HG02798 (cell line): Measurements from ENCODE around the gene SSX2IP.
"Not testable (repeated sequence)": the region's sequence is repeated elsewhere in the genome, so short reads cannot be mapped to it uniquely, and the experiment has no call there.

ENCODE experiments used
- ATAC-seq: cut with Tn5 transposase; IDR thresholded peaks from one replicate; pipeline ENCODE4 v1.9.1; 2021; ENCODE audit warnings: mild to moderate bottlenecking; ENCODE audit not compliant: unreplicated experiment, poor library complexity

SSX2IP gene

DNA sequence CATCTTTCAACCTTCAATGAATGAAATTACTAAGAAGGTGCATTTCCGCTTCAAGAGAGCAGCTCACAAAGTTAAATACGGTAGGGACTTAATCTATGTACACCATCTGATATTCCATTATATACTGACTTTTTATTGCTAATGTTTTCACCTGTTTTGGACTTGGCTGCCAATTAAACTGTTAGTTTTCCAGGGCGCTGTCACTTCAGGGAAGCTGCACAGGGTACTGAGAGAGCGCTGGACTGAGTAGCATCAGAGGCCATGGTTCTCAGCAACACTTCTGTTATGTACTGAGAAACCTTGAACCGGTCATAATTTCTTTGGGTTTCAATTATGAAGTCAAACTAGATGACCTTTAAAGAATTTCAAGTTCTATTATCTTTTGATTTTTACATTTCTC is 8.2 kb downstream of the SSX2IP start:
- no peak for ATAC-seq

DNA sequence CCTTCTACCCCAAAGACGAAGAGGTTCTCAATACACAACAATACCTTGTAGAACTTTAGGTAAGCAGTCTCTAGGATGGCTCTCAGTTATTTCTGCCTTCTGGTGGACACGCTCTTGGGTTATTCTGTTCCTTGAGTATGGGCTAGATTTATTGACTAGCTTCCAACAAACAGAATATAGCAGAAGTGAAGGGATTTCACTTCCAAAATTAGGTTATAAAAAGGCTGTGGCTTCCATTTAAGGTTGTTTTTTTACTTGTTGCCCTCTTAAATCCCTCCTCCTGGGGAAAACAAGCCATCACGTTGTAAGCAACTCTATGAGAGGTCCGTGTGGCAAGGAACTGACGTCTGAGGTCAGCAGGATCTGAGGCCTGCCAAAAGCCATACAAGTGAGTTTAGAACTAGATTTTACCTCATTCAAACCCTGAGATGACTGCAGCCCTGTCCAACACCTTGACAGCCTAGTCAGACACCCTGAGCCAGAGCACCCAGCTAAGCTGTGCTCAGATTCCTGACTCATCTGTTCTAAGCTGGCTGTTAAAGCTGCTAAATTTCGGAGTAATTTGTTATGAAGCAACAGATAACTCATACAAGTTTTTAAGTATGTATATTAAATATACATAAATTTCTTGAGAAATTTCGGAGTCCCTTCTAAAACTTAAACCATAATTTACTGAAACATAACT is 12.7 kb downstream of the SSX2IP start:
- no peak for ATAC-seq

DNA sequence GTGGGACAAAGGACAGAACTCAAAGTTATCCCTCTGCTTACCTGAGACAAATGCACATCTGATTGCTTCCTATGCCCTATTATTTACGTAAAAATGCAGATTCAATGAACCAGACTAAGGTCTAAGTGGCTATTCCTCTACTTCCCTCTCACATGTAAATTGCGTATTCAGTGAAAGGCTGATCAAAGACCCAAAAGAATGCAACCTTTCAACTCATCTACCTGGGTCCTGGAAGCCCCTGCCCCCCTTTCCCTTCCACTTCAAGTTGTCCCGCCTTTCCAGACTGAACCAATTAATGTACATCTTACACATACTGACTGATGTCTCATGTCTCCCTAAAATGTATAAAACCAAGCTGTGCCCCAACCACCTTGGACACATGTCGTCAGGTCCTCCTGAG is 14.6 kb downstream of the SSX2IP start:
- ATAC-seq: no peak

DNA sequence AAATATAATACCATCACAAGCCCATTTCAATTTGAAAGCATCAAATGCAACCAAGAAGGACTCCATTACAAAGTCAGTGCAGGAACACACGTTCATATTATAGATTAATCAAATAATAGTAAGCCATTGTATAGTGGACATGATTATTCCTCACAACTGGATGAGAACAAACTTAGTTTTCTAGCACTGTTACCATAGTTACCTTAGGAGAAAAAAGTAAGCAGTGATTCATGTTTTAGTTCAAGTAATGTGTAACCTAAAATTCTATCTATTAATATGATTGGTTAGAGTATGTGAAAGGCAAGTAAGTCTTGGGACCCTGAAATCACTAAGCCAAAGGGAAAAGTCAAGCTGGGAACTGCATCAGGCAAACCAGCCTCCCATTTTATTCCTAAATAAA is 15.2 kb downstream of the SSX2IP start:
- no peak for ATAC-seq

- ATAC-seq: no peak
Measured at GRCh38 chr1:84674705-84675104, 15.6 kb downstream of the SSX2IP start.

GRCh38 chr1:84674021-84674420 is 16.2 kb downstream of the SSX2IP start:
- ATAC-seq: no peak

DNA sequence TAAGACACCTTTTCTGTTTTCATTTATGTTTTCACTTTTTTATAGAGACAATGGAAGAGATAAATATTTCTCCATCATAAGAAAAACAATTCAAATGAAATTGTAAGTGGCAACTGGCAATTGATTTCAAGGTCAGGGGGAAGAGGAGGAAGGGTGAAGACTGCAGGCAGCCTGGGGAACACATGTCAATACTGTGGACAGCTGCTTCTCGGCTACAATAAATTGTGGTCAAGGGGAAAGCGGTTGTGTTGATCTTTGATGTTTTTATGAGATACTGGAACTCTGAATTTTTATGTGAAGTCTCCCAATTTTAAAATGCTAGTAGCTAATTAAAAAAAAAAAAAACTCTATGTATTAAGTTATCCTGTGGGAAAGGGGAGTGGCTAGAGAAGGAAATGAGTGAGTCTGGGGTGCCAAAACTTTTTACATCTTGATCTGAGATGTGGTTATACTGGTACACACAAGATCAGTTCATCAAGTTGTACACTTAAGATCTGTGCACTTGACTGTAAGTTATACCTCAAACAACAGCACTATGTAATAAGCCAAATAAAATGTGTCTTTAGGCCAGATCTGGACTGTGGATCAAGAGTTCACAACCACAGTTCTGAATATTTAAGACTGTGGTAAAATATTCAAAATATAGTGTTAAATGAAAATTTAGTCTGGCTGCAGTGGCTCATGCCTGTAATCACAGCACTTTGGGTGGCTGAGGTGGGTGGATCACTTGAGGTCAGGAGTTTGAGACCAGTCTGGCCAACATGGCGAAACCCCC is 18.0 kb downstream of the SSX2IP start:
- ATAC-seq: no peak

GRCh38 chr1:84669831-84670230 is 20.4 kb downstream of the SSX2IP start:
- ATAC-seq: no peak

DNA sequence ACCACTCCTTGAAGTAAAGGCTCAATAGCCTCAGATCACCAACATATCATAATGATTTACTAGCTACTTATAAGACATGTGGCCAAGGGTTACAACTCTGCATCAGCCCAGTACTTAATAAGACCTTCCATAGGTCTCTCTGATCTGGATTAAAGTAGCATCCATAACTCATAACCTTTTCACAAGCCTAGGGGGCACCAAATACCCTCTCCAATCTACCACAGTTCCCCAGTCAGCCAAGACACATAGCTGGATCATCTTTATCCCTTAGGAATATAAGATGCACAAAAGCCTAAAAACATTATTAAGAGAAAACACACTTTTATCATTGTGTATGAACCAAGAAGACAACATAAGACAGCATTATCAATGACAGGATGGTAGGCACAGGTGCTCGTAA is 22.1 kb downstream of the SSX2IP start:
- no peak for ATAC-seq

DNA sequence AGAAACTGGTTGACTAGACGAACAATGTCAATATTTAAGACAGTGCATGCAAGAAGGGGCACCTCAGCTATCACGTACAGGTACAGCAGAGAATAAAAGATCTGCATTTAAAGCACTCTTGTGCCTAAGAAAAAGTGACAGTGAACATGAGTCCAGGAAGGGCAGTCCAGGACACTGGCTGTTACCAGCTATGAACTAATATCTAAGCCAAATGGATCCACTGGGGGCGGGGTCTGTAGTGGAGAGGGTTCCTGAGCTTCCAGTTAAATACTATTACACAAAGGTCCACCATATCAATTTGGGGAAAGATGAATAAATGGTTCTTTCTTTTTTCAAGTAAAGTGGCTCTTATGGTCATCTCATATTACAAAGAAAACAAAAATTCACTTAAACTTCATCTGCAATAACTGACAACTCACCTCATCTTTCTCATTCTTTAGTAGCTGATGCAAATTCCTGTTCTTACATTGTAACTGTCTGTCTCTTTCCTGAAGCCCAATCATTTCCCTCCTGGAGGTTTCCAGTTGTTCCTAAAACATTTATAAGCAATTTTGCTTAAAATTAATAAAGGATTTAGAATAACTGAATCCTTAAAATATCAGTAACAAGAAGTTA is 24.5 kb downstream of the SSX2IP start:
- no peak for ATAC-seq

- ATAC-seq: no peak
Measured at GRCh38 chr1:84653130-84653677, 37.1 kb downstream of the SSX2IP start.

DNA sequence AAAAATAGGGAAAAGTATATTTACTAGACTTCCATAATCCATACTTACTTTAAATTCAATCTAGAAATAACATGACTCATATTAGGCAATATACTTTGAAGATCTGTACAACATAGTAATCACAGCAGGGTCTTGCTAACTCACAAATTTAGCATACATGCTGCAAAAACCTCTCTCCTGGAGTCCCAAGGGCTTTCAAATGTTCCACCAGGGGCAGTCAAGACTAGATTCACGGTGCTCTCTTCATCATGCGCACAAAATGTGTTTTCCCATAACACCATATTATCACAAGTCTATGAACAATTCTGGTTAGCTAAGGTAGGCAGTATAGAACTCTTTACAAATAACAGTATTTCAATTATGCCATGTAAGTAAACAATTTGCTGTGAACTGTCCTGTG is 45.8 kb downstream of the SSX2IP start:
- no peak for ATAC-seq

DNA sequence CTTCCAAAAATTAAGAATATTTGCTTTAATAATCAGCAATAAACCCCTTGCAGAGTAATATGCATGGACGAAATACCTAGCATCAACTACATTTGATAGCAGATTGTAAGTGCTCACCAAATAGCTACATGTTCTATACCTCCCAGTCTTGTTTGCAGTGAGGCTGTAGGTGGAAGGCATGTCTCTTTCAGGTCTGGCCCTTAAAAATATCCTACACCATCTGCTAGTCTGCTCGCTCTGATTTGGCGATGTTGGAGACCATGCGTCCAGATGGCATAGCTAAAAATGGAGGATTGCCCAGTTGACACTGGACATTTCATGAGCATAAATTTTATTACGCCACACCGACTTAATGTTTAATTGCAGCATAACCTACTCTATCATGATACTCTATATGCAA is 47.1 kb downstream of the SSX2IP start:
- no peak for ATAC-seq

GRCh38 chr1:84642774-84643173 is 47.5 kb downstream of the SSX2IP start:
- ATAC-seq: no peak

DNA sequence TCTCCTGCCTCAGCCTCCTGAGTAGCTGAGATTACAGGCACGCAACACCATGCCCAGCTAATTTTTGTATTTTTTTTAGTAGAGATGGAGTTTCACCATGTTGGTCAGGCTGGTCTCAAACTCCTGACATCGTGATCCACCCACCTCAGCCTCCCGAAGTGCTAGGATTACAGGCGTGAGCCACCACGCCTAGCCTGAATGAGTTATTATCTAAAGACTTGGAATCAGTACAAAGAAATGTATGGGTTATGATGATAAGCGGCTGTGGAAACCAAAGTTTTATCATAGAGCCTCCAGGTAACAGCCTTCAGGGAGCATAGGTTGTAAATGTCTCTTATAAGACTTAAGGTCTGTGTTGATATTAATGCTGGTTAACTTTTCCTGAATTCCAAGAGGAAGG is 50.5 kb downstream of the SSX2IP start:
- not testable (repeated sequence) for ATAC-seq

DNA sequence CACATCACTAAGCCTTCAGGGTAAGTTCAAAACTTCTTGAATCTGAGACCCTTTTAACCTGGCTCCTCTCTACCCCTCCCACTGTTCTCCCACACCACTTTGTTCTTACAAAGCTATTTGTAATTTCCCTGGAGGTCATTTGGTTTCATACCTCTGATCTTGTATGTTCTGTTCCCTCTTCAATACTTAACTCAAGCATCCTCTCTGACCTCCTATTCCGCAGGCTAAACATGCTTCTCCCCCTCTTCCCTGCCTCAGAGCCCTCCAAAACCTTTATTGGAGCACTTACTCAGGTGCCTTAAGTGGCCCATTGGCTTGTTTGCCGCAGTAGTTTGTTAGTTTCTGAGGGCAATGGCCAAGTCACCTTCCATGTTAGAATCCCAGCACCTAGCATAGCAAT is 54.8 kb downstream of the SSX2IP start:
- no peak for ATAC-seq

DNA sequence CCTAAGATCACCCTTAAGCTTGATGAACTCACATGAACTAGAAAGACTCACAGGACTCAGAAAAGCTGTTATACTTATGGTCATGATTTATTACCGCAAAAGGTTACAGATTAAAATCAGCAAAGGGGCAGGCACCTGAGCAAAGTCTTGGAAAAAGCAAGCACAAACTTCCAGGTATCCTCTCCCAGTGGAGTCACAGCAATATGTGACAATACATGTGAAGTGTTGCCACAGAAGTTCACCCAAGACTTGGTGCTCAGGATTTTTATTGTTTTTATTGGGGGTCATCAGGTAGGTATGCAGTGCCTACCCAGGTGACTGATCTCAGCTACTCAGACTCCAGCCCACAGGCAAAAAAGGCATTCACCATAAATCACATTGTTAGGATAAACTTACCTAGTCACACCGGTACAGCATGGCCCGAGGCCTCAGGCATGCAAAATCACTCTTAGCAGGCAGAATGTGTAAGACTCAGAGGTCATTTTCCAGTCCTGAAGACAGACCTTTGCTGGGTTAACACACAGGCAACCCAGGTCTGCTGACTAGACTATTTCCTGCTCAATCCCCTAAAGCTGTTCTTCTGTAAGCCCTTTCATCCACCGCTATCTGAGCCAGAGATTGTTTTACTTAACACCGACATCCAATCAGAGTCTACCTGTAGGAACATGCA is 55.6 kb downstream of the SSX2IP start:
- ATAC-seq: no peak

GRCh38 chr1:84632673-84633434 is 57.4 kb downstream of the SSX2IP start:
- peak; percentile 38 for ATAC-seq

GRCh38 chr1:84632137-84632536 is 58.1 kb downstream of the SSX2IP start:
- ATAC-seq: no peak

DNA sequence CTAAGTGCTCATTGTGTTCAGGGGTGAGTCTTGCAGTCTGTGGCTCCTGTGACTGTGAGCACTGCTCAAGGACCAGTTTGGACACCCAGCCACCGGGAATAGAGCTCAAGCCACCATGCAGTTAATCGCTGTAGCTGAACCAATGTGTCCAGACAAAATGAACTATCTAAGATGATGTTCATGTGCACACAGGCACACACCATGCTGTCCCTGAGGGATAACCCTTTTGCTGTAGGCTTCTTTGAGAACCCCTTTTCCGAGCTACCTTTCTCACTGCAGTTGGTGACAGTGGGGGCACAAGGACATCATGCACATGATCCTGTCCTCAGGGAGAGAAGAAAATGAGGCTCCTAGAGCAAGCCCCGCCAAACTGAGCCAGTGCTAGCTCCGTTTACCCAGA is 65.4 kb downstream of the SSX2IP start:
- ATAC-seq: no peak
